ACC112 (cell line): ENCODE data around the gene YPEL2.

Experiments
- H2AFZ ChIP-seq: fragments of 200-600 bp; sonication (generic); one replicate; pipeline ENCODE4 v1.6.0; 2017; ENCODE audit warnings: antibody characterized with exemption, low read length; ENCODE audit not compliant: unreplicated experiment
- H3K27ac ChIP-seq: fragments of 200-600 bp; sonication (generic); 2 replicates; pipeline ENCODE4 v1.5.1; 2014; ENCODE audit warnings: low read depth, mild to moderate bottlenecking, antibody characterized with exemption, low read length, moderate library complexity
- H3K27me3 ChIP-seq: fragments of 200-600 bp; sonication (generic); 2 replicates; pipeline ENCODE4 v1.6.1; 2014; ENCODE audit warnings: mild to moderate bottlenecking, antibody characterized with exemption, low read length, moderate library complexity, mixed read lengths; ENCODE audit not compliant: insufficient read depth
- H3K36me3 ChIP-seq: fragments of 200-600 bp; sonication (generic); 2 replicates; pipeline ENCODE4 v1.6.1; 2016; ENCODE audit warnings: mild to moderate bottlenecking, antibody characterized with exemption, low read length, moderate library complexity, mixed read lengths; ENCODE audit not compliant: insufficient read depth
- H3K4me1 ChIP-seq: fragments of 200-600 bp; sonication (generic); one replicate; pipeline ENCODE4 v1.6.1; 2016; ENCODE audit warnings: low read length, mixed read lengths; ENCODE audit not compliant: insufficient read depth, unreplicated experiment, control insufficient read depth
- H3K4me3 ChIP-seq: fragments of 200-600 bp; sonication (generic); 2 replicates; pipeline ENCODE4 v1.5.1; 2014; ENCODE audit warnings: mild to moderate bottlenecking, low read depth, low read length
- H3K79me2 ChIP-seq: fragments of 200-600 bp; sonication (generic); one replicate; pipeline ENCODE4 v1.6.0; 2016; ENCODE audit warnings: low read length; ENCODE audit not compliant: control insufficient read depth, unreplicated experiment, insufficient read depth

YPEL2 gene

DNA sequence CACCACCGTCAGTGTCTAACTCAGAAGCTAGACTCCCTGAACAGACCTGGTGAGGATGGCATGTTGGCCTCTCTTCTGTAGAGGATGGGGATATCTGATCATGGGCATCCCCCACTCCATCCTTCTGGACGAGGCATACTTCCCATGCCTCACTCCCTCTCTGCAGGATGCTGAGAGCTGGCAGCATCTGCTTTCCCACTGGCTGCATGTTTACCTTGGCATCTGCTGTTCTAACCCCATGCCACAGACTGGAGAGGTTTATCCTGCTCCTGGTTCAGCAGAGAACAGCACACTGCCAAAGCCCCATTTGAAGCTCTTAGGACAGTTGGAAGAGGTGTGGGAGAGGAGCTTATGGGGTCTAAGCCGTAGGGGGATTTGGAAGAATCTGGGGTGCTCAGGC lies 46.0 kb downstream of the YPEL2 start:
- Histone ChIP-seq H2AFZ (no peak overlapping the region), H3K79me2 (peaks cover 7% of the 10 kb centered on the region), H3K4me1 (peaks cover 73% of the 10 kb centered on the region), H3K4me3 (no peak overlapping the region), H3K27ac (peak overlapping the region; percentile 88), H3K36me3 (no peaks in the 10 kb centered on the region), H3K27me3 (no peaks in the 10 kb centered on the region)

DNA sequence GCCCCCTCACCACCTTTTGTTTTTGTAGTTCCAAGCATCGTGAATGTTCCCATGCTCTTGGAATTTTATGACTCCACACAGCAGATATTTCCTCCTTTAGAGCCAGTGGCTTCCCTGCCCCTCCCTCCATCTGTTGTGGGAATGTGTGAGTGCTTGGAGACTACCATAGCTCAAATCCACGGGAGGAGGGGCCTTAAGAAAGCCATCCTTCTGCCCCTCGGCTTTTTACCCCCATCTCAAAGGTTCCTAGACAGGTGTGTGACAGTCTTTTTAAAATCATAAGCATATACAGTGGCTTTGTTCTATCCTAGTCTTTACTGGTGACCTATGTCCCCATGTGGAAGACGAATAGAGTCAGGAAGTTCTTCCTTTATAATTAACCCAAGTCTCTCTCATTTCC lies 47.2 kb downstream of the YPEL2 start:
- H3K27ac ChIP-seq, result peak overlapping the region; percentile 88; the same call in 1 of the 2 replicates

DNA sequence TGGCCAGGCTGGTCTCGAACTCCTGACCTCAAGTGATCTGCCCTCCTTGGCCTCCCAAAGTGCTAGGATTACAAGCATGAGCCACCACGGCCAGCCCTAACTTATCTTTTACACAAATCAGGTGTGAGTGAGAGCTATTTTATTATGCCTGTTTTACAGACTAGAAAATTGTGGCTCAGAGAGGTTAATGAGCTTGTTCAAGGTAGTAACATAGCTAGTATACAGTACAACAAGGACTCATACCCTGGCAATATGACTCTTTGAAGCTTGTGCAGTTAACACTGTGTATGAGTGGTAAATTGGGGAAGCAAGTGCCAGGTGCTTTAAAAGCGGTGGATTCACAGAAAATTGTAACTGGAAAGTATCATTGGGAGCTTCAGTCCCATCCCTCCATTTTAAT lies 49.0 kb downstream of the YPEL2 start:
- peaks cover 44% of the 10 kb centered on the region for H3K4me1 ChIP-seq
- no peak overlapping the region for H3K4me3 ChIP-seq
- no peak overlapping the region for H3K27ac ChIP-seq
- peaks cover 4% of the 10 kb centered on the region for H3K79me2 ChIP-seq
- H3K36me3 ChIP-seq, result no peaks in the 10 kb centered on the region
- H3K27me3 ChIP-seq, result no peaks in the 10 kb centered on the region
- no peak overlapping the region for H2AFZ ChIP-seq

More for the DNA sequence above, 47.2 kb downstream of the YPEL2 start:
- H3K36me3 ChIP-seq, result no peaks in the 10 kb centered on the region
- no peak overlapping the region for H3K4me3 ChIP-seq
- H3K79me2 ChIP-seq, result peaks cover 7% of the 10 kb centered on the region
- H3K27me3 ChIP-seq, result no peaks in the 10 kb centered on the region
- H2AFZ ChIP-seq, result no peak overlapping the region
- H3K4me1 ChIP-seq, result peaks cover 60% of the 10 kb centered on the region

DNA sequence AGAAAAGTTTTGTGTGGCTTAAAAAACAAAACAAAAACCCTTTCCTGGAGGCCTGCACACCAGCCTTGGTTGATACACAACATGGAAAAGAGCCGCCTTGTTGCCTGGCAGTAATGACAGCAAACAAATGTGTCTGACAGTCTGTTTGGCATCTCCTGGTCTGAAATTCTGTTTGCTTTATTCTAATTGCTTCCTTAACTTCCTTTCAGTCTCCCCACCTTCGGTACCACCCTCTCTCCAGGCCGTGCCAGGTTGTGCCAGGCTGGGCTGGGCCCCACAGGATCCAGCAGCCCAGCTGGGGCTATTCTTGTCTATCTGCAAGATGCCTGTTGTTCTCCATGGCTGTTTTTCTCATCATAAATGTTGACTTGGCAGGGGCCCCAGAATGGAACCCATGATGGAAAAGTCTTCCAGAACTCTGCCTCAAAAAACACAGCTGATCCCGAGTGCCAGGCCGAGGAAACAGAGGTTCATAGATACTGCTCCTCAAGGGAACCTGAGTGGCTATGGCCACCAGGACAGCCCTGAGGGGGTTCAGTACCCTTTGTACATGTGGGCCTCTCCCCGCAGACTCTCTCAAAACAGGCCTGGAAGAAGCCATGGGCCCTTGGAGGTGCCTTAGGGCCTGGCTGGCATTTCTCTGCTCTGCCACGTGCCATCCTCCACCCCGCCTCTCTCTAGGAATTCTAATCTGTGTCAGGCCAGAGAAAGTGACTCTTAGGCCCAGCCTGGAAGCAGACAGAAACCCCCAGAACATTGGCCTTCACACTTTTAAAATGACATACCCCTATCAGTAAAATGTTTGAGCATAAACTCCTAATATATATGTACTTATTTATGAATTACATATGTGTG lies 50.5 kb downstream of the YPEL2 start:
- Histone ChIP-seq H3K27ac (peak overlapping the region; percentile 2; the same call in 1 of the 2 replicates), H3K27me3 (no peaks in the 10 kb centered on the region), H2AFZ (no peak overlapping the region), H3K4me1 (peaks cover 31% of the 10 kb centered on the region), H3K79me2 (no peaks in the 10 kb centered on the region), H3K4me3 (no peak overlapping the region), H3K36me3 (no peaks in the 10 kb centered on the region)

DNA sequence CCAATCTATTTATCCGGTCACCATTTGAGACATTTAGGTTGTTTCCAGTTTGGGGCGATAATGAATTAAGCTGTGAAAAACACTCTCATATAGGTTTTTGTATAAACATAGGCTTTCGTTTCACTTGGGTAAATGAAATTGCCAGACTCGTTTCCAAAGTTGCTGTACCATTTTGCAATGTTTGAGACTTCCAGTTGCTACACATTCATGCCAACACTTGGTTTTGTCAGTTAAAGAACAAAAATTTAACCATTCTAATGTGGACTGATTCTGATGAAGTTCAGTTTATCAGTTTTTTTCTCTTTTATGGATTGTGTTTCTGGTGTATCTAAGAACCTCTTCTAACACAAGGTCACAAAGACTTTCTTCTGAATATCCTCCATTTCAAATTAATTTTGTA lies 52.4 kb downstream of the YPEL2 start:
- Histone ChIP-seq H3K4me3 (no peak overlapping the region), H2AFZ (no peak overlapping the region), H3K36me3 (no peaks in the 10 kb centered on the region)

DNA sequence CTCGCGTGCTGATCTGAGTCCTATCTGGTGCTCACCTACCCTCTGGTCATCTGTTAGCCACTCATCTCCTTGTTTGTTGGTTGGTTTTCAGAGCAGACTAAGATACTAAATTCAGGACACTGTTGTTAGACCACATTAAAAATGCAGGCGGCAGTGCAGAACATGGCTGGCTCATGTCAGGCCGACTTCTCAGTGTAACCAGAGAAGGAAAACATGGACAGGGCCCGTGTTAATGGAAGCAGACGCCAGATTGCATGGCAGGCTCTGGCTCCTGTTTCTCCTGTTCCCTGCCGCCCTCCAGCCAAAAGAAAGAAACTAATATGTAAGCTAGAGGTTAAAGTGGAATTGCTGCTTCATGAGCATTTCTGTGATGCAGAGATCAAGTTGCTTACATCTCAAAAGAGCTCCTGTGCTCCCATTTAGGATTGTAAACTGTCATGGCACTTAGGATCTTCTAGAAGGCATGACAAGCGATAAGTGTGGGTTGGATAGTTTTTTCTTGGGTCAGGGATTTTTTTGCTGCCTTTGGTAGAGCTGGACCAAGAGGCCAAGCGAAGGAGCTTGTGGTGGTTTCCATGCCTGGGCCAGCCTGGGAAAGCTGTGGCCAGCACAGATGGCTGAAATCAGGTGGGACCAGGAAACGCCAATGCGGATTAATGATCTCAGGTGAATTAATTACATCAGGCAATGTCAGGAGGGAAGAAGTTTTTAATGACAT lies 56.1 kb downstream of the YPEL2 start:
- no peaks in the 10 kb centered on the region for H3K79me2 ChIP-seq
- H2AFZ ChIP-seq, result no peak overlapping the region
- H3K36me3 ChIP-seq, result no peaks in the 10 kb centered on the region
- H3K4me3 ChIP-seq, result no peak overlapping the region
- no peaks in the 10 kb centered on the region for H3K4me1 ChIP-seq
- H3K27ac ChIP-seq, result no peak overlapping the region
- H3K27me3 ChIP-seq, result no peaks in the 10 kb centered on the region

More for the DNA sequence above, 52.4 kb downstream of the YPEL2 start:
- no peak overlapping the region for H3K27ac ChIP-seq
- H3K27me3 ChIP-seq, result no peaks in the 10 kb centered on the region
- H3K79me2 ChIP-seq, result no peaks in the 10 kb centered on the region
- H3K4me1 ChIP-seq, result peaks cover 12% of the 10 kb centered on the region

GRCh38 chr17:59388069-59388556 lies 56.7 kb downstream of the YPEL2 start:
- Histone ChIP-seq H3K4me3 (no peak overlapping the region), H2AFZ (no peak overlapping the region), H3K36me3 (no peaks in the 10 kb centered on the region), H3K79me2 (no peaks in the 10 kb centered on the region), H3K4me1 (no peaks in the 10 kb centered on the region), H3K27ac (no peak overlapping the region), H3K27me3 (no peaks in the 10 kb centered on the region)

- Histone ChIP-seq H3K27me3 (no peaks in the 10 kb centered on the region), H3K36me3 (no peaks in the 10 kb centered on the region), H3K27ac (no peak overlapping the region), H3K79me2 (no peaks in the 10 kb centered on the region), H3K4me1 (no peaks in the 10 kb centered on the region), H2AFZ (no peak overlapping the region), H3K4me3 (no peak overlapping the region)
These were observed 57.6 kb downstream of the YPEL2 start for GRCh38 chr17:59389066-59389465.

DNA sequence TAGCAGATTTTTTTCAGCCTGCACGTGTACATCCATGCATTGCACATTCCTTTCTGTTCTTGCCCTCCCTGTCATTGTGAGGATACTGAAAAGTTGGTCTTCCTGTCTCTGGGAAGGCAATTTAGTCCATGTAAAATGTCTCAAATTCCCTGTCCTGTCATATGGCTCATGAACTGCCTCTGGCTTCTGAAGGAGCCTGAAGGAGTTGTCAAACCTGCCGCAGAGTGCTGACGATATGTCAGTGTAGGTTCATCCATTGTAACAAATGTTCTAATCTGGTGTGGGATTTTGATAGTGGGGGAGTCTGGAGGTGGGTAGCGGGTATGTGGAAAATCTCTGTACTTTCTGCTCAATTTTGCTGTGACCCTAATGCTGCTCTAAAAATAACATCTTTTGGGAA lies 59.6 kb downstream of the YPEL2 start:
- H3K27ac ChIP-seq, result no peak overlapping the region
- no peaks in the 10 kb centered on the region for H3K79me2 ChIP-seq
- no peaks in the 10 kb centered on the region for H3K36me3 ChIP-seq
- no peaks in the 10 kb centered on the region for H3K27me3 ChIP-seq
- H2AFZ ChIP-seq, result no peak overlapping the region
- no peaks in the 10 kb centered on the region for H3K4me1 ChIP-seq
- no peak overlapping the region for H3K4me3 ChIP-seq

- Histone ChIP-seq H3K27me3 (no peaks in the 10 kb centered on the region), H3K79me2 (no peaks in the 10 kb centered on the region), H2AFZ (no peak overlapping the region), H3K27ac (no peak overlapping the region), H3K4me1 (no peaks in the 10 kb centered on the region), H3K4me3 (no peak overlapping the region), H3K36me3 (no peaks in the 10 kb centered on the region)
These were observed 61.7 kb downstream of the YPEL2 start for GRCh38 chr17:59392973-59393679.
